Parathyroid adenoma (tissue), 2 donors: ENCODE results near the gene PLCD1.

Experiments used
- H2AFZ ChIP-seq: fragments of 300-600 bp; sonication (generic); one replicate; pipeline ENCODE4 v1.7.0; 2017; ENCODE audit warnings: antibody characterized with exemption, mild to moderate bottlenecking
- H3K27ac ChIP-seq: fragments of 300-600 bp; sonication (generic); one replicate; pipeline ENCODE4 v1.7.0; 2017
- H3K27me3 ChIP-seq: fragments of 300-600 bp; sonication (generic); one replicate; pipeline ENCODE4 v1.7.0; 2017; ENCODE audit warnings: low read length; ENCODE audit not compliant: control insufficient read depth, insufficient read depth
- H3K36me3 ChIP-seq: fragments of 300-600 bp; sonication (generic); one replicate; pipeline ENCODE4 v1.7.0; 2017; ENCODE audit warnings: low read length; ENCODE audit not compliant: control insufficient read depth, insufficient read depth
- H3K4me1 ChIP-seq: fragments of 300-600 bp; sonication (generic); one replicate; pipeline ENCODE4 v1.7.0; 2017; ENCODE audit warnings: control low read depth
- H3K4me2 ChIP-seq: fragments of 300-600 bp; sonication (generic); one replicate; pipeline ENCODE4 v1.7.0; 2017; ENCODE audit warnings: low read length
- H3K4me3 ChIP-seq: fragments of 300-600 bp; sonication (generic); one replicate; pipeline ENCODE4 v1.7.0; 2017; ENCODE audit warnings: low read depth, low read length
- H3K79me2 ChIP-seq: fragments of 300-600 bp; sonication (generic); one replicate; pipeline ENCODE4 v1.7.0; 2017; ENCODE audit warnings: control low read depth
- H3K9ac ChIP-seq: fragments of 300-600 bp; sonication (generic); one replicate; pipeline ENCODE4 v1.7.0; 2017; ENCODE audit warnings: mild to moderate bottlenecking
- H3K9me3 ChIP-seq: fragments of 300-600 bp; sonication (generic); one replicate; pipeline ENCODE4 v1.7.0; 2017; ENCODE audit warnings: low read length; ENCODE audit not compliant: control insufficient read depth
- TF ChIP-seq, protein P1 (sequence below): fragments of 300-600 bp; sonication (generic); IDR thresholded peaks from one replicate; pipeline ENCODE4 v1.7.0; 2017; ENCODE audit warnings: antibody characterized with exemption, mild to moderate bottlenecking
- donor health status: primary hyperparathyroidism.

PLCD1 gene

DNA sequence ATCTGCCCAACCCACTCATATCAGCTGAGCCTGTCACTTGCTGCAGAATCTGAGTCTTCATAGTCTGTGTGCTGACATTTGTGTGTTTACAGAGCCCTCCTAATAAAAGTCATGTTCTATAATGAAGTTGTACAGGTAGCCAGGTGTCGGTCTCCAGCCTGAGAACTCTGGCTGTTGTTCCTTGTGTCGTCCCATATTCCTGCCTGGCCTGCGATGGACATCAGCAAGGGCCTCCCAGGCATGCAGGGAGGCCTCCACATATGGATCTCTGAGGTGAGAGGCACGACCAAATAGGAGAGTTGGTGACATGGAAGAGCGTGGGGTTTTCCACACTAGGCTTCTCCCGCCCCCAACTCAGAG lies 36.0 kb downstream of the PLCD1 start:
- Histone ChIP-seq H3K9ac (no peak overlapping the region), H3K27me3 (no peaks in the 10 kb centered on the region), H3K36me3 (no peaks in the 10 kb centered on the region), H3K27ac (peak overlapping the region; percentile 22), H2AFZ (peak overlapping the region; percentile 99), H3K79me2 (no peaks in the 10 kb centered on the region), H3K4me2 (peak overlapping the region; percentile 0), H3K4me1 (no peaks in the 10 kb centered on the region), H3K4me3 (no peak overlapping the region), H3K9me3 (no peaks in the 10 kb centered on the region)
- TF ChIP-seq, protein P1, sequence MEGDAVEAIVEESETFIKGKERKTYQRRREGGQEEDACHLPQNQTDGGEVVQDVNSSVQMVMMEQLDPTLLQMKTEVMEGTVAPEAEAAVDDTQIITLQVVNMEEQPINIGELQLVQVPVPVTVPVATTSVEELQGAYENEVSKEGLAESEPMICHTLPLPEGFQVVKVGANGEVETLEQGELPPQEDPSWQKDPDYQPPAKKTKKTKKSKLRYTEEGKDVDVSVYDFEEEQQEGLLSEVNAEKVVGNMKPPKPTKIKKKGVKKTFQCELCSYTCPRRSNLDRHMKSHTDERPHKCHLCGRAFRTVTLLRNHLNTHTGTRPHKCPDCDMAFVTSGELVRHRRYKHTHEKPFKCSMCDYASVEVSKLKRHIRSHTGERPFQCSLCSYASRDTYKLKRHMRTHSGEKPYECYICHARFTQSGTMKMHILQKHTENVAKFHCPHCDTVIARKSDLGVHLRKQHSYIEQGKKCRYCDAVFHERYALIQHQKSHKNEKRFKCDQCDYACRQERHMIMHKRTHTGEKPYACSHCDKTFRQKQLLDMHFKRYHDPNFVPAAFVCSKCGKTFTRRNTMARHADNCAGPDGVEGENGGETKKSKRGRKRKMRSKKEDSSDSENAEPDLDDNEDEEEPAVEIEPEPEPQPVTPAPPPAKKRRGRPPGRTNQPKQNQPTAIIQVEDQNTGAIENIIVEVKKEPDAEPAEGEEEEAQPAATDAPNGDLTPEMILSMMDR: no peak

DNA sequence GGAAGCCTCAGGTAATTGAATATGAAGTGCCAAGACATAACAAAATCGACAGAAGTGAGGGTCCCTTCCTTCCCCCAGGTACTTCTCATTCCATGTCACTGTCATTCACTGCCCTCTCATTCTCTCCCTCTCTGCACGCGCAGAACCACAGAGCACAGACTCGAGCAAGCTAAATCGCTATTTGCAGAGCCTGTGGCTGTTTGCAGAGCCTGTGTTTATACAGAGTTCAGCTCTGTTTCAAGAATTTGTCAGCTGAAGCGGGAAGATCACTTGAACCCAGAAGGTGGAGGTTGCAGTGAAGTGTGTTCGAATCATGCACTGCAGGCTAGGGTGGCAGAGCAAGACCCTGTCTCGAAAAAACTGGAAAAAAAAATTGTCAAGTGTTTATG lies 36.4 kb downstream of the PLCD1 start:
- Histone ChIP-seq H3K79me2 (no peaks in the 10 kb centered on the region), H3K27ac (no peak overlapping the region), H2AFZ (no peak overlapping the region), H3K9ac (no peak overlapping the region), H3K9me3 (no peaks in the 10 kb centered on the region), H3K36me3 (no peaks in the 10 kb centered on the region), H3K27me3 (no peaks in the 10 kb centered on the region), H3K4me1 (no peaks in the 10 kb centered on the region), H3K4me3 (no peak overlapping the region), H3K4me2 (no peak overlapping the region)
- TF ChIP-seq, protein P1: no peak

DNA sequence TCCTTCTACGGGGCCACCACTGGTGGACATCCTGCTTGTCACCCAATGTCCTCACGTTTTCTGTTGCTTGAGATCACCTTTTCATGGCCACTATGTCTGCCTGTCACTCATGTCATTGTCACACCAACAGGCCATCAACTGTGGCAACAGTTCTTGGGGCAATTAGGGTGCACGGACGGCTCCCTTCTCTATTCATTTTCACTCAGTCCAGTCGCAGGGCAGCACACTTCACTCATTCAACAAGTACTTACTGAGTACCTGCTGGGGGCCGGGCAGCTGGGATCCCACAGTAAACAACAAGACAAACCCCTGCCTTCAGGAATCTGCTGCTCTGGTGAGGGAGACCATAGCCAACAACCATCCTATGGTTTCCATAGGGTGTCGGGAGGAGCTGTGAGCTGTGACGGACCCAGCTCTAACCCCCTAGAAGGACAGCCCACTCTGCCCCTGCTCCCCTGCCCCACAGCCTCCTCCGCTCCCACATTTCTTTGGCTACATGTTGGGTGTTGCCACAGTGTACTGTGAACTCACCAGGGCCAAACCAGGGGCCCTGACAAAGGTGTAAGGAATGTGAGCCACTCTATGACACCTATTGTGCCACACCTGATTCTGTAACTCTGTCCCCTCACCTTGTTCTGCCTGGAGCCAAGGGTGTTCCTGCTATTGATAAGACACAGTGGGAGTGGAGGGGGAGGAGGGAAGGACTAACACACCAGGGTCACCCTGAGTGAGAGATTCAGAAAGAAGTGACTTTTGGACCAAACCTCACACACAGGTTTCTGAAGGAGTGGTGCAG lies 37.0 kb downstream of the PLCD1 start:
- Histone ChIP-seq H3K79me2 (no peaks in the 10 kb centered on the region), H3K27me3 (no peaks in the 10 kb centered on the region), H3K4me1 (no peaks in the 10 kb centered on the region), H3K4me3 (no peak overlapping the region), H3K9me3 (no peaks in the 10 kb centered on the region), H3K9ac (no peak overlapping the region), H3K4me2 (no peak overlapping the region), H3K27ac (no peak overlapping the region), H3K36me3 (no peaks in the 10 kb centered on the region), H2AFZ (no peak overlapping the region)
- TF ChIP-seq, protein P1: no peak

DNA sequence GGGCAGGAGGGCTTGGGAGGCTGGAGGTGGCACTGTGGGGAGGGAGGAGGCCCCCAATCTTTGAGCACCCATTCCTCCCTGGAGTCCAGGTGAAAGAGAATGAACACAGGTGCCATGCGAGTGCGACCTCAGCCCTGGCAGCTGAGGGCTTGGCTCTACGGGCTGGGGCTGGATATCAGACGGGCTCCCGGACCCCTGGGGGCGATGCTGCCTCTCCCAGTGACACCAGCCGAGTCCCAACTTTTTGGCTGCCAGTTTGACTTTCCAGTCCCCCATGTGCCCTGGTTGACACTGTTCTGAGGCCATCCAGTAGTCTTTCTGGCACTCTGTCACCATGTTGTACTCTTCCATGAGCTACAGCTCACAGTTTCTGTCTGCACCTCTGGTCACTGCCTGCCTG lies 37.6 kb downstream of the PLCD1 start:
- Histone ChIP-seq H3K27ac (no peak overlapping the region), H3K9ac (no peak overlapping the region), H3K4me3 (no peak overlapping the region), H3K27me3 (no peaks in the 10 kb centered on the region), H3K9me3 (no peaks in the 10 kb centered on the region), H3K4me2 (no peak overlapping the region), H3K4me1 (no peaks in the 10 kb centered on the region), H3K79me2 (no peaks in the 10 kb centered on the region), H3K36me3 (no peaks in the 10 kb centered on the region), H2AFZ (no peak overlapping the region)
- TF ChIP-seq, protein P1: no peak

DNA sequence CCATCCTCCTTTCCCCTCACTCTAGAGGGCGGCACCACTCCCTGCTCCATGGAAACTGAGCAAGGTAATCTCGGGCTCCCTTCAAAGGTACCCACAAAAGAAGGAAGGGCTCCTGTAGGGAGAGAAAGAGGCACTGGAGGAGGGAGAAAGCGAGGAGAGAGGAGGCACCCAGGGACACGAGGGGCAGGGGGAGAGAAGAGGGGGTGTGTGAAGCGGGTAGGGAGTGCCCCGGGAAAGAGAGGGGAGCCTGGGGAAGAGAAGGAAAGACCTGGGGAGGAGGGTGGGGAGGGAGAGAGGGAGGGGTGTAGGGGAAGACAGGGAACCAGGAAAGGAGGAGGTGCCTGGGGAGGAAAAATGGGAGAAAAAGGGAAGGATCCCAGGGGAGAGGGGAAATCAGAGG lies 38.3 kb downstream of the PLCD1 start:
- Histone ChIP-seq H3K4me3 (no peak overlapping the region), H3K27me3 (no peaks in the 10 kb centered on the region), H3K36me3 (no peaks in the 10 kb centered on the region), H3K79me2 (no peaks in the 10 kb centered on the region), H2AFZ (no peak overlapping the region), H3K9ac (no peak overlapping the region), H3K4me1 (no peaks in the 10 kb centered on the region), H3K9me3 (no peaks in the 10 kb centered on the region), H3K4me2 (no peak overlapping the region), H3K27ac (no peak overlapping the region)
- TF ChIP-seq, protein P1: no peak
